OCI-LY3 (cell line): ENCODE results near the gene ANKS1B.

Experiments used
- H2AFZ ChIP-seq: fragments of 200-600, 300-600 bp; shearing (Covaris generic); 2 replicates; pipeline ENCODE4 v1.6.0; 2014; ENCODE audit warnings: antibody characterized with exemption, low read depth, low read length
- H3K27ac ChIP-seq: fragments of 200-600, 300-600 bp; sonication (generic); 2 replicates; pipeline ENCODE4 v1.5.1; 2014; ENCODE audit warnings: mild to moderate bottlenecking, low read length, moderate library complexity, mixed read lengths
- H3K27me3 ChIP-seq: fragments of 200-600, 300-600 bp; sonication (generic); 2 replicates; pipeline ENCODE4 v1.6.1; 2014; ENCODE audit warnings: low read depth, low read length, mixed read lengths
- H3K36me3 ChIP-seq: fragments of 200-600, 300-600 bp; sonication (generic); replicated peaks from 2 replicates; pipeline ENCODE3; 2014; ENCODE audit warnings: low read depth, low read length, mixed read lengths
- H3K4me1 ChIP-seq: fragments of 300-600, 200-600 bp; sonication (generic); 2 replicates; pipeline ENCODE4 v1.6.1; 2014; ENCODE audit warnings: low read length, mixed read lengths
- H3K4me2 ChIP-seq: fragments of 200-600, 300-600 bp; sonication (generic); 2 replicates; pipeline ENCODE4 v1.6.1; 2014; ENCODE audit warnings: low read length, mixed read lengths
- H3K4me3 ChIP-seq: fragments of 300-600, 200-600 bp; sonication (generic); 2 replicates; pipeline ENCODE4 v1.5.1; 2014; ENCODE audit warnings: antibody characterized with exemption, mild to moderate bottlenecking, low read length, moderate library complexity
- H3K79me2 ChIP-seq: fragments of 300-600, 200-600 bp; shearing (Covaris generic); 2 replicates; pipeline ENCODE4 v1.6.1; 2014; ENCODE audit warnings: mild to moderate bottlenecking, low read length, mixed read lengths
- H3K9ac ChIP-seq: fragments of 300-600, 200-600 bp; shearing (Covaris generic); 2 replicates; pipeline ENCODE4 v1.6.0; 2014; ENCODE audit warnings: mild to moderate bottlenecking, low read length, moderate library complexity
- H3K9me3 ChIP-seq: fragments of 200-600, 300-600 bp; shearing (Covaris generic); 2 replicates; pipeline ENCODE4 v1.6.1; 2014; ENCODE audit warnings: low read length, mixed read lengths; ENCODE audit not compliant: insufficient read depth
- H4K20me1 ChIP-seq: fragments of 200-600, 300-600 bp; sonication (generic); 2 replicates; pipeline ENCODE4 v1.6.1; 2016; ENCODE audit warnings: low read length, mixed read lengths; ENCODE audit not compliant: insufficient read depth
- EZH2phosphoT487 ChIP-seq: fragments of 200-600 bp; shearing (Covaris generic); IDR thresholded peaks from 2 replicates; pipeline ENCODE4 v1.6.1; 2018; ENCODE audit warnings: antibody characterized with exemption, mixed run types, low read depth
- TF ChIP-seq, protein P1 (sequence below): fragments of 200-600, 300-600 bp; sonication (generic); IDR thresholded peaks from 2 replicates; pipeline ENCODE4 v1.5.1; 2014; ENCODE audit warnings: antibody characterized with exemption, low read length, low read depth

The ANKS1B gene

DNA sequence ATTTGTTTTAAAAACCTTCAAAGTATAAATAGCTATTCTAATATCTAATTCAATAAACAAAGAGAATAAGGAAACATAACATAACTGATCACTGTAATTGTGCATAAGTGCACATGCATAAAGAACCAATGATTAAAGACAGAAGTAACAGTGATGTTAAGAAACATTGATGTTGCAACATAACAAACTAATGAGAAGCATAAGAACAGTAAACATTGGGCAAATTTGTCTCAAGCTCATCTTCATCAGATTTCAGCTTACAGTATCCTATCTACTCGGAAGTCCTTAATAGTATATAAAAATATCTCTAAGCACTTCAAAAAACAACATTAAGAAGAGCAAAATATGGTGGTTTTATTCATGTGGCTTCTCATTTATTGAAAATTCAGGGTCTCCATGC lies 239.6 kb downstream of the ANKS1B start:
- H3K9me3 ChIP-seq = no peaks in the 10 kb centered on the region
- no peak overlapping the region for H3K9ac ChIP-seq
- H3K4me1 ChIP-seq = peaks cover 14% of the 10 kb centered on the region
- H3K36me3 ChIP-seq = no peaks in the 10 kb centered on the region
- no peak overlapping the region for H3K4me2 ChIP-seq
- H4K20me1 ChIP-seq = no peaks in the 10 kb centered on the region
- no peak overlapping the region for H3K27ac ChIP-seq
- H3K79me2 ChIP-seq = no peaks in the 10 kb centered on the region
- TF ChIP-seq EZH2phosphoT487 = no peak
- TF ChIP-seq, protein P1, sequence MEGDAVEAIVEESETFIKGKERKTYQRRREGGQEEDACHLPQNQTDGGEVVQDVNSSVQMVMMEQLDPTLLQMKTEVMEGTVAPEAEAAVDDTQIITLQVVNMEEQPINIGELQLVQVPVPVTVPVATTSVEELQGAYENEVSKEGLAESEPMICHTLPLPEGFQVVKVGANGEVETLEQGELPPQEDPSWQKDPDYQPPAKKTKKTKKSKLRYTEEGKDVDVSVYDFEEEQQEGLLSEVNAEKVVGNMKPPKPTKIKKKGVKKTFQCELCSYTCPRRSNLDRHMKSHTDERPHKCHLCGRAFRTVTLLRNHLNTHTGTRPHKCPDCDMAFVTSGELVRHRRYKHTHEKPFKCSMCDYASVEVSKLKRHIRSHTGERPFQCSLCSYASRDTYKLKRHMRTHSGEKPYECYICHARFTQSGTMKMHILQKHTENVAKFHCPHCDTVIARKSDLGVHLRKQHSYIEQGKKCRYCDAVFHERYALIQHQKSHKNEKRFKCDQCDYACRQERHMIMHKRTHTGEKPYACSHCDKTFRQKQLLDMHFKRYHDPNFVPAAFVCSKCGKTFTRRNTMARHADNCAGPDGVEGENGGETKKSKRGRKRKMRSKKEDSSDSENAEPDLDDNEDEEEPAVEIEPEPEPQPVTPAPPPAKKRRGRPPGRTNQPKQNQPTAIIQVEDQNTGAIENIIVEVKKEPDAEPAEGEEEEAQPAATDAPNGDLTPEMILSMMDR = no peak
- H3K4me3 ChIP-seq = no peak overlapping the region
- H2AFZ ChIP-seq = no peak overlapping the region
- H3K27me3 ChIP-seq = no peaks in the 10 kb centered on the region

DNA sequence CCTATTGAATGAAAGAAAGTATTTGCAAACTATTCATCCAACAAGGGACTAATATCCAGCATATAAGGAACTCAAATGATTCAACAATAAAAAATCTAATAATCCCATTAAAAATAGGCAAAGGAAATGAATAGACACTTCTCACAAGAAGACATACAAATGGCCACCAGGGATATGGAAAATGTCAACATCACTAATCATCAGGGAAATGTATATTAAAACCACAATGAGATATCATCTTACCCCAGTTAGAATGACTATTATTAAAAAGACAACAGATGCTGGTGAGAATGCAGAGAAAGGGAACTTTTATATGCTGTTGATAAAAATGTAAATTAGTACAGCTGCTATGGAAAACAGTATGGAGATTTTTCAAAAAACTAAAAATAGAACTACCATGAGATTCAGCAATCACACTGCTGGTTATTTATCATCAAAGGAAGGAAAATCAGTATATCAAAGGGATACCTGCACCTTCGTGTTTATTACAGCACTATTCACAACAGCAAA lies 247.9 kb downstream of the ANKS1B start:
- Histone ChIP-seq H3K4me2 (no peak overlapping the region), H3K36me3 (no peaks in the 10 kb centered on the region), H3K27me3 (no peaks in the 10 kb centered on the region; the same call in 1 of the 2 replicates), H3K4me1 (no peaks in the 10 kb centered on the region), H4K20me1 (no peaks in the 10 kb centered on the region), H3K9me3 (no peaks in the 10 kb centered on the region), H3K27ac (no peak overlapping the region), H2AFZ (no peak overlapping the region), H3K4me3 (no peak overlapping the region), H3K79me2 (no peaks in the 10 kb centered on the region), H3K9ac (no peak overlapping the region)
- TF ChIP-seq, protein P1 = no peak
- no peak for TF ChIP-seq EZH2phosphoT487

DNA sequence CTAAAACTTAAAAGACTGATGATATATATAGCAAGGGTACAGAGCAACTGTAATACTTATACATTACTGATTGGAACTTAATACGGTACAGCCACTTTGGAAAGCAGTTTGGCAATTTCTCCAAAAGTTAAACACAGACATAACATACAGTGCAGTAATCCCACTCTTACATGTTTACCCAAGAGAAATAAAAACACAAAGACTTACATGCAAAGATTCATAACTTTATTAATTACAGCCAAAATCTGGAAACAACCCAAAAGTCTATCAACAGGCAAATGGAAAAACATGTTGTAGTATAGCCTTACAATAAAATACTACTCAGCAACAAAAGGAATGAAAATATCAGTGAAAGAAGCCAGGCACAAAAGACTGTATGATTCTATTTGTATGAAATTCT lies 252.6 kb downstream of the ANKS1B start:
- H4K20me1 ChIP-seq = no peaks in the 10 kb centered on the region
- no peaks in the 10 kb centered on the region for H3K9me3 ChIP-seq
- H3K4me3 ChIP-seq = no peak overlapping the region
- H2AFZ ChIP-seq = no peak overlapping the region
- no peak overlapping the region for H3K27ac ChIP-seq
- H3K9ac ChIP-seq = no peak overlapping the region
- TF ChIP-seq, protein P1 = no peak
- no peak for TF ChIP-seq EZH2phosphoT487
- no peaks in the 10 kb centered on the region for H3K4me1 ChIP-seq
- H3K36me3 ChIP-seq = no peaks in the 10 kb centered on the region
- no peaks in the 10 kb centered on the region; the same call in 1 of the 2 replicates for H3K27me3 ChIP-seq
- no peaks in the 10 kb centered on the region for H3K79me2 ChIP-seq
- H3K4me2 ChIP-seq = no peak overlapping the region

DNA sequence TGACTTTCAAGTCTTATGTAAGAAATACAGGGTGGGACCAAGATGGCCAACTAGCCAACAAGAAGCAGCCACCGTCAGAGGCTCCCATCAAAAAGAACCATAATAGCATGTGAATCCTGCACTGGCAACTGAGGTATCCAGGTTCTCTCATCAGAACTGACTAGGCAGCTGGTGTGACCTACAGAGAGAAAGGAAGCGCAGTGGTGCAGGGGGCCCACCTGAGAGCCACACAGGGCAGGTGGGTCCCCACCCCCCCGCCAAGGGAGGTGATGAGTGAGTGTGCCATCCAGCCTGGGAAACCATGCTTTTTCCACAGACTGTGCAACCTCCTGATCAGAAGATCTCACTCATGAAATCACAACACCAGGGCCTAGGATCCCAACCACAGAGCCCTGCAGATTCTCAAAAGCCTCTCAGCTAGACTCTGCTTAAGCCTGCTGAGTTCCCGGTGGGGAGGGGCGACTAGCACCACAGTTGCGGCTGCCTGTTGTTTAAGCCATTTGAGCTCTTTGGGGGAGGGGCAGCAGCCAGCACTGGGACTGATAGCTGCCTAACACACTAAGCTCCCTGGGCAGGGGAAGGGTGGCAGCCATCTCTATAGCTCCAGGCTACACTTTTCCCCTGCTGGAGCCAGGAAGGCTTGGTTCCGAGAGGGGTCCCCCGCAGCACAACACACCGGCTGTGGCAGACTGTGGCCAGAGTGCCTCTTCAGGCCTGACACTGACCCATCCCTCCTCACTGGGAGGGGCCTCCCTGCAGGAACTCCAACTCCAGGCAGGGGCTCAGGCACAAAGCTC lies 261.8 kb downstream of the ANKS1B start:
- Histone ChIP-seq H3K27me3 (no peaks in the 10 kb centered on the region), H4K20me1 (no peaks in the 10 kb centered on the region), H2AFZ (no peak overlapping the region), H3K36me3 (no peaks in the 10 kb centered on the region), H3K9me3 (no peaks in the 10 kb centered on the region), H3K9ac (no peak overlapping the region), H3K79me2 (no peaks in the 10 kb centered on the region), H3K27ac (no peak overlapping the region), H3K4me1 (no peaks in the 10 kb centered on the region), H3K4me3 (no peak overlapping the region), H3K4me2 (no peak overlapping the region)
- TF ChIP-seq, protein P1 = no peak
- TF ChIP-seq EZH2phosphoT487 = no peak
